Right atrium auricular region (tissue), 2 donors: ENCODE results near the gene ATAD1. TPM values are rescaled to one million over a fixed set of nuclear protein-coding genes. Genes with fewer than 3 reads are reported as not detected.
"Not testable (repeated sequence)": the region's sequence is repeated elsewhere in the genome, so short reads cannot be mapped to it uniquely, and the experiment has no call there.

ENCODE experiments used
- DNase-seq: peaks from one replicate; pipeline ENCODE4 v3.0.0-alpha.2; 2019; ENCODE audit warnings: low spot score
- H3K27ac ChIP-seq, 2 donors: fragments of 200-600 bp; sonication (generic); 1 replicate in 1 of 2; 2 replicates in 1 of 2; pipeline ENCODE4 v1.5.1; 2016 to 2019
- H3K27me3 ChIP-seq, 2 donors: fragments of 200-600 bp; sonication (generic); one replicate each; pipeline versions ENCODE4 v1.5.1 to v1.6.0; 2017 to 2019
- H3K36me3 ChIP-seq: fragments of 200-600 bp; sonication (generic); one replicate; pipeline ENCODE4 v1.5.1; 2016
- H3K4me1 ChIP-seq, 2 donors: fragments of 200-600 bp; sonication (generic); one replicate each; pipeline versions ENCODE4 v1.5.1 to v1.6.0; 2017 to 2019
- H3K4me3 ChIP-seq, 2 donors: fragments of 200-600 bp; sonication (generic); 1 replicate in 1 of 2; 2 replicates in 1 of 2; pipeline ENCODE4 v1.5.1; 2017 to 2019; ENCODE audit warnings: mild to moderate bottlenecking in 1 of 2, moderate library complexity in 1 of 2
- H3K9me3 ChIP-seq, 2 donors: fragments of 200-600 bp; sonication (generic); one replicate each; pipeline ENCODE4 v1.5.1; 2019
- CTCF ChIP-seq, 2 donors: fragments of 200-600 bp; sonication (generic); IDR thresholded peaks; one replicate each; pipeline ENCODE4 v1.5.1; 2019; ENCODE audit warnings: antibody characterized with exemption in 2 of 2
- total RNA-seq, 2 donors: library from RNA; depleted of rRNA; stranded (reverse); fragments of >200 nt; gene quantifications; one replicate each; pipeline ENCODE4 v1.1.0, GENCODE V29; 2016

Gene ATAD1
- total RNA-seq, 2 donors from 2014 or later: 59.5 to 80.3 TPM

- H3K9me3 ChIP-seq: no peaks in the 10 kb centered on the region
- DNase-seq: no peak
- no peak overlapping the region for H3K27ac ChIP-seq
- no peak overlapping the region for H3K4me3 ChIP-seq
- TF ChIP-seq CTCF (IDR thresholded peaks at IDR 0.05): no peak
- peaks cover 0 to 6% of the 10 kb centered on the region in 2 donors for H3K4me1 ChIP-seq
- H3K27me3 ChIP-seq: no peaks in the 10 kb centered on the region
- H3K36me3 ChIP-seq: no peaks in the 10 kb centered on the region
Measured at GRCh38 chr10:87829986-87830729, 12.1 kb upstream of the ATAD1 start.

GRCh38 chr10:87829051-87829450, 11.0 kb upstream of the ATAD1 start:
- not testable (repeated sequence) for H3K9me3 ChIP-seq, H3K27me3 ChIP-seq, H3K27ac ChIP-seq, DNase-seq, H3K4me3 ChIP-seq, H3K36me3 ChIP-seq, H3K4me1 ChIP-seq

GRCh38 chr10:87827681-87828080, 9.7 kb upstream of the ATAD1 start:
- Histone ChIP-seq H3K27me3 (no peaks in the 10 kb centered on the region), H3K36me3 (no peaks in the 10 kb centered on the region), H3K9me3 (no peaks in the 10 kb centered on the region), H3K27ac (no peak overlapping the region), H3K4me3 (no peak overlapping the region), H3K4me1 (peaks cover 0 to 6% of the 10 kb centered on the region in 2 donors)
- DNase-seq: no peak
- no peak for TF ChIP-seq CTCF (IDR thresholded peaks at IDR 0.05)

GRCh38 chr10:87826653-87827052, 8.6 kb upstream of the ATAD1 start:
- Histone ChIP-seq H3K27me3 (no peaks in the 10 kb centered on the region), H3K4me3 (no peak overlapping the region), H3K4me1 (peaks cover 0 to 6% of the 10 kb centered on the region in 2 donors), H3K27ac (no peak overlapping the region), H3K36me3 (no peaks in the 10 kb centered on the region), H3K9me3 (no peaks in the 10 kb centered on the region)
- no peak for TF ChIP-seq CTCF (IDR thresholded peaks at IDR 0.05)
- DNase-seq: no peak

- Histone ChIP-seq H3K27ac (peak overlapping the region in 1 of 2 donors; percentile 88), H3K36me3 (no peaks in the 10 kb centered on the region), H3K4me1 (peaks cover 0 to 20% of the 10 kb centered on the region in 2 donors), H3K27me3 (no peaks in the 10 kb centered on the region), H3K4me3 (no peak overlapping the region), H3K9me3 (no peaks in the 10 kb centered on the region)
- no peak for TF ChIP-seq CTCF (IDR thresholded peaks at IDR 0.05)
- no peak for DNase-seq
Measured at GRCh38 chr10:87819289-87819585, 1.2 kb upstream of the ATAD1 start.

- H3K27me3 ChIP-seq: no peaks in the 10 kb centered on the region
- no peak for DNase-seq
- H3K9me3 ChIP-seq: no peaks in the 10 kb centered on the region
- H3K27ac ChIP-seq: peak overlapping the region; percentile 88 to 91
- peak overlapping the region; percentile 69 to 77 for H3K4me3 ChIP-seq
- TF ChIP-seq CTCF (IDR thresholded peaks at IDR 0.05): no peak
- peaks cover 0 to 20% of the 10 kb centered on the region in 2 donors for H3K4me1 ChIP-seq
- H3K36me3 ChIP-seq: no peaks in the 10 kb centered on the region
Measured at GRCh38 chr10:87818505-87819288, 671 bp upstream of the ATAD1 start.
